Ovary (tissue), 10 donors: ENCODE data around the gene CCDC126. TPM values are rescaled to one million over a fixed set of nuclear protein-coding genes. Genes with fewer than 3 reads are reported as not detected.
"Not testable (repeated sequence)": the region's sequence is repeated elsewhere in the genome, so short reads cannot be mapped to it uniquely, and the experiment has no call there.

Experiments
- DNase-seq, 5 donors: peaks; one replicate each; pipeline ENCODE4 v3.0.0-alpha.2; 2019 to 2020
- H3K27ac ChIP-seq, 2 donors: fragments of 200-600 bp; one replicate each; pipeline versions ENCODE4 v1.5.1 to v1.8.0; 2019 to 2022
- H3K27me3 ChIP-seq: fragments of 200-600 bp; one replicate; pipeline ENCODE4 v1.8.0; 2022
- H3K36me3 ChIP-seq: fragments of 200-600 bp; sonication (generic); one replicate; pipeline ENCODE4 v1.5.1; 2019
- H3K4me1 ChIP-seq: one replicate; pipeline ENCODE4 v1.8.1; 2013; ENCODE audit warnings: mild to moderate bottlenecking, moderate library complexity; ENCODE audit not compliant: insufficient read depth
- H3K4me3 ChIP-seq: fragments of 200-600 bp; sonication (generic); one replicate; pipeline ENCODE4 v1.5.1; 2017
- H3K9me3 ChIP-seq, 2 donors: fragments of 200-600 bp in 1 of 2; sonication (generic) in 1 of 2; one replicate each; pipeline versions ENCODE4 v1.5.1 to v1.8.1; 2013 to 2019; ENCODE audit warnings: mild to moderate bottlenecking in 1 of 2, moderate library complexity in 1 of 2
- CTCF ChIP-seq, 3 donors: fragments of 450-650 bp in 2 of 3; fragments of 200-600 bp in 1 of 3; IDR thresholded peaks; one replicate each; pipeline versions ENCODE4 v1.5.1 to v1.8.0; 2016 to 2022; ENCODE audit warnings: antibody characterized with exemption in 3 of 3, mild to moderate bottlenecking in 1 of 3
- EP300 ChIP-seq: sonication (generic); formaldehyde crosslinking; IDR thresholded peaks from one replicate; pipeline ENCODE4 v1.6.1; 2017; ENCODE audit warnings: antibody characterized with exemption
- POLR2A ChIP-seq: fragments of 450-650 bp; IDR thresholded peaks from one replicate; pipeline ENCODE4 v1.6.1; 2017; ENCODE audit warnings: antibody characterized with exemption, mild to moderate bottlenecking, moderate library complexity
- WGBS, 3 donors: extraction: QIAGEN DNeasy Blood & Tissue Kit in 1 of 3; methylation state at CpG; one replicate each; pipeline versions ENCODE4 v1.1.5 to v1.1.7; 2013 to 2017; 5-methylcytosine and 5-hydroxymethylcytosine counted together
- intact Hi-C, 4 donors: fragments of 100-400 bp; cut with DNase I; formaldehyde crosslinking; loops; one replicate each; pipeline versions ENCODE4 v1.11.0 to v1.15.1; 2022 to 2023
- long read RNA-seq, 3 donors: library from polyadenylated mRNA in 2 of 3; unstranded in 2 of 3; transcript quantifications; one replicate each; pipeline ENCODE4 v2.0.0 and lab custom pipeline, GENCODE V29; 2021 to 2026
- polyA plus RNA-seq, 2 donors: library from polyadenylated mRNA; stranded (reverse); fragments of 200-250 nt in 1 of 2; fragments of 350-450 nt in 1 of 2; fragmentation: Illumina TruSeq in 1 of 2; extraction: RNeasy Lipid Tissue Mini Kit (QIAGEN cat#74804) in 1 of 2; gene quantifications; one replicate each; pipeline ENCODE4 v1.2.3, GENCODE V29; 2013 to 2014
- total RNA-seq, 7 donors: library from RNA; depleted of rRNA in 2 of 7; stranded (reverse); fragments of >200 nt in 2 of 7; fragmentation: NEBNext Ultra II Directional in 3 of 7; extraction: Animal tissue kit (Norgen Biotek cat#: 25700) in 3 of 7; gene quantifications; one replicate each; pipeline versions ENCODE4 v1.1.0 to v1.2.4, GENCODE V29; 2016 to 2023
- donor health status: DM: no; HTN: no; CAD: no; lungs with moderate emphysema.
- donor health status: DM: no; HTN: no; CAD: no.
- donor health status: Bipolar disorder and iron deficiency.
- donor health status: DM: yes; HTN: yes; CAD: no.
- donor health status: DM: no; HTN: no; CAD: no.
- donor health status: DM: yes; HTN: yes; CAD: no.

The CCDC126 gene
- total RNA-seq (10 to 100 TPM; 10.1 to 18.2 (median 12.1) TPM), polyA plus RNA-seq (1 to 10 TPM; 7.1 to 7.3 TPM)
- long read RNA-seq, donor 1, transcript CCDC126-201 (4 exons, 2,473 nt), result major isoform, 6 of 12 reads
- long read RNA-seq, donor 1, partial matches to known transcripts, result 2 of 12 reads
- long read RNA-seq, donor 1, other reads (novel, unspliced or antisense), result 2 of 12 reads
- long read RNA-seq, donor 2, partial matches to known transcripts, result 6 of 13 reads
- long read RNA-seq, donor 2, other reads (novel, unspliced or antisense), result 0 of 13 reads
- long read RNA-seq, donor 3, transcript CCDC126-201 (4 exons, 2,473 nt), result major isoform, 10 of 18 reads
- long read RNA-seq, donor 3, partial matches to known transcripts, result 2 of 18 reads
- long read RNA-seq, donor 3, other reads (novel, unspliced or antisense), result 1 of 18 reads

- intact Hi-C loops, result loop anchor here in 1 of 4 donors (10.0 kb wide), 1 partner anchor 63 kb away; the partner anchor contains the start of gene TRA2A
- WGBS, 3 donors, result 1 to 4% (median 1%) methylated on average over 51 to 99 of the region's 99 CpGs
Measured at GRCh38 chr7:23597094-23598091, at the start of gene CCDC126. TSS of gene CCDC126 (plus strand) at chr7:23597382. CDS start at chr7:23611316, 13,934 bp downstream.

GRCh38 chr7:23547662-23548061 is 49.5 kb upstream of the CCDC126 start:
- Histone ChIP-seq H3K36me3 (no peaks in the 10 kb centered on the region), H3K9me3 (no peaks in the 10 kb centered on the region), H3K27me3 (no peaks in the 10 kb centered on the region), H3K4me3 (no peak overlapping the region), H3K27ac (no peak overlapping the region), H3K4me1 (no peaks in the 10 kb centered on the region)
- no peak for TF ChIP-seq EP300
- 85 to 89% (median 88%) methylated on average over 4 of the region's 4 CpGs for WGBS, 3 donors
- DNase-seq, result no peak
- intact Hi-C loops, result loop anchor here in 2 of 4 donors (5.0 to 10.0 kb wide), 2 partner anchors 165 to 283 kb away; partner anchors contain the start of gene STK31 (in 1 of the 2)

More at GRCh38 chr7:23597094-23598091, at the start of gene CCDC126:
- TF ChIP-seq POLR2A, result peak; percentile 47
- no peak for TF ChIP-seq CTCF (IDR thresholded peaks at IDR 0.05)
- TF ChIP-seq EP300, result peak; percentile 3
- Histone ChIP-seq H3K27me3 (no peaks in the 10 kb centered on the region), H3K9me3 (no peaks in the 10 kb centered on the region), H3K27ac (peak within 1 kb of the TSS; percentile 92 to 93), H3K4me3 (peak within 1 kb of the TSS; percentile 71), H3K36me3 (no peaks in the 10 kb centered on the region), H3K4me1 (peaks cover 3% of the 10 kb centered on the region)
- DNase-seq, result peak; percentile 89 to 94 (median 92)

- Histone ChIP-seq H3K27ac (no peak overlapping the region), H3K27me3 (no peaks in the 10 kb centered on the region), H3K4me3 (no peak overlapping the region), H3K36me3 (no peaks in the 10 kb centered on the region), H3K4me1 (no peaks in the 10 kb centered on the region), H3K9me3 (no peaks in the 10 kb centered on the region)
- no peak for DNase-seq
- no peak for TF ChIP-seq CTCF (IDR thresholded peaks at IDR 0.05)
- TF ChIP-seq POLR2A, result no peak
- TF ChIP-seq EP300, result no peak
- intact Hi-C loops, result no loop called here
Measured at GRCh38 chr7:23558303-23558702, 38.9 kb upstream of the CCDC126 start.

GRCh38 chr7:23570592-23571200 is 26.5 kb upstream of the CCDC126 start:
- H3K9me3 ChIP-seq, result no peaks in the 10 kb centered on the region
- intact Hi-C loops, result loop anchor here in 2 of 4 donors (2.0 to 5.0 kb wide), 2 partner anchors 140 to 142 kb away; partner anchors contain the start of gene STK31 (in 2 of the 2)
- WGBS, 3 donors, result 34 to 37% (median 35%) methylated on average over 5 of the region's 5 CpGs
- H3K4me1 ChIP-seq, result no peaks in the 10 kb centered on the region
- TF ChIP-seq EP300 (no peak), POLR2A (no peak), CTCF (IDR thresholded peaks at IDR 0.05) (peak; percentile 59 to 78 (median 67))
- H3K27me3 ChIP-seq, result no peaks in the 10 kb centered on the region
- no peaks in the 10 kb centered on the region for H3K36me3 ChIP-seq
- no peak overlapping the region for H3K4me3 ChIP-seq
- H3K27ac ChIP-seq, result no peak overlapping the region
- peak; percentile 56 to 77 (median 74) for DNase-seq

- H3K9me3 ChIP-seq, intact Hi-C loops, H3K27ac ChIP-seq, H3K36me3 ChIP-seq, DNase-seq, H3K4me3 ChIP-seq, H3K27me3 ChIP-seq, H3K4me1 ChIP-seq: not testable (repeated sequence)
- WGBS, 3 donors, result 86 to 94% (median 89%) methylated on average over 1 of the region's 1 CpG
Measured at GRCh38 chr7:23581975-23582374, 15.2 kb upstream of the CCDC126 start.

GRCh38 chr7:23585304-23585703 is 11.9 kb upstream of the CCDC126 start:
- WGBS, 3 donors, result 94 to 97% (median 96%) methylated on average over 10 of the region's 10 CpGs
- intact Hi-C loops, H3K27ac ChIP-seq: not testable (repeated sequence)

More at GRCh38 chr7:23585304-23585703, 11.9 kb upstream of the CCDC126 start:
- H3K4me1 ChIP-seq, H3K36me3 ChIP-seq, H3K27me3 ChIP-seq, H3K9me3 ChIP-seq, DNase-seq, H3K4me3 ChIP-seq: not testable (repeated sequence)
